ENCODE results near the gene KLHDC9. TPM values are rescaled to one million over a fixed set of nuclear protein-coding genes. Genes with fewer than 3 reads are reported as not detected.

Gene KLHDC9
- total and polyA plus RNA-seq, 9 of the 15 experiments (the other 6 are each of a cell fraction or from before 2014, with no cell fraction given): not detected

- no peak for DNase-seq (ENCODE audit: extremely low read depth in 1 of 4, low spot score in 3 of 4)
- ChIA-PET POLR2A (interaction anchor here (0.9 to 3.1 kb wide), 4 partner anchors 11 to 82 kb away, joined by 3 to 39 read pairs (median 4); partner anchors contain the start of genes NIT1, PFDN2 and USF1), CTCF (ENCODE audit: low intra/inter-chr PET ratio) (no interaction called here)
- no peak overlapping the region for H3K9ac ChIP-seq (ENCODE audit: insufficient read depth in 1 of 2, low read depth in 2 of 2, low read length in 2 of 2)
- H3K27me3 ChIP-seq (ENCODE audit: control insufficient read depth in 2 of 2, insufficient read depth in 2 of 2, low read length in 2 of 2): no peaks in the 10 kb centered on the region
- TF ChIP-seq, protein P1, sequence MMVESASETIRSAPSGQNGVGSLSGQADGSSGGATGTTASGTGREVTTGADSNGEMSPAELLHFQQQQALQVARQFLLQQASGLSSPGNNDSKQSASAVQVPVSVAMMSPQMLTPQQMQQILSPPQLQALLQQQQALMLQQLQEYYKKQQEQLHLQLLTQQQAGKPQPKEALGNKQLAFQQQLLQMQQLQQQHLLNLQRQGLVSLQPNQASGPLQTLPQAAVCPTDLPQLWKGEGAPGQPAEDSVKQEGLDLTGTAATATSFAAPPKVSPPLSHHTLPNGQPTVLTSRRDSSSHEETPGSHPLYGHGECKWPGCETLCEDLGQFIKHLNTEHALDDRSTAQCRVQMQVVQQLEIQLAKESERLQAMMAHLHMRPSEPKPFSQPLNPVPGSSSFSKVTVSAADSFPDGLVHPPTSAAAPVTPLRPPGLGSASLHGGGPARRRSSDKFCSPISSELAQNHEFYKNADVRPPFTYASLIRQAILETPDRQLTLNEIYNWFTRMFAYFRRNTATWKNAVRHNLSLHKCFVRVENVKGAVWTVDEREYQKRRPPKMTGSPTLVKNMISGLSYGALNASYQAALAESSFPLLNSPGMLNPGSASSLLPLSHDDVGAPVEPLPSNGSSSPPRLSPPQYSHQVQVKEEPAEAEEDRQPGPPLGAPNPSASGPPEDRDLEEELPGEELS (CRISPR knock-in tag; IDR thresholded peaks at IDR 0.05; ENCODE audit: borderline replicate concordance): no peak
- TF ChIP-seq ZKSCAN8 (CRISPR knock-in tag; IDR thresholded peaks at IDR 0.05) (no peak), PHB2 (IDR thresholded peaks at IDR 0.05; ENCODE audit: low read depth) (no peak), ID3 (CRISPR knock-in tag; IDR thresholded peaks at IDR 0.05) (no peak), ID3 (tag; IDR thresholded peaks at IDR 0.05) (no peak), ARNT (IDR thresholded peaks at IDR 0.05) (no peak), BRCA1 (IDR thresholded peaks at IDR 0.05) (no peak), BRCA1 (CRISPR knock-in tag; IDR thresholded peaks at IDR 0.05) (no peak), MIER1 (IDR thresholded peaks at IDR 0.05; ENCODE audit: low read depth) (no peak), MCM2 (IDR thresholded peaks at IDR 0.05; ENCODE audit: low read depth) (no peak), GATA2 (CRISPR knock-in tag; IDR thresholded peaks at IDR 0.05) (no peak), SP2 (IDR thresholded peaks at IDR 0.05; ENCODE audit: extremely low read depth, low read depth, low read length, poor library complexity, severe bottlenecking) (no peak)
- TF ChIP-seq, protein P2, sequence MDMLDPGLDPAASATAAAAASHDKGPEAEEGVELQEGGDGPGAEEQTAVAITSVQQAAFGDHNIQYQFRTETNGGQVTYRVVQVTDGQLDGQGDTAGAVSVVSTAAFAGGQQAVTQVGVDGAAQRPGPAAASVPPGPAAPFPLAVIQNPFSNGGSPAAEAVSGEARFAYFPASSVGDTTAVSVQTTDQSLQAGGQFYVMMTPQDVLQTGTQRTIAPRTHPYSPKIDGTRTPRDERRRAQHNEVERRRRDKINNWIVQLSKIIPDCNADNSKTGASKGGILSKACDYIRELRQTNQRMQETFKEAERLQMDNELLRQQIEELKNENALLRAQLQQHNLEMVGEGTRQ (CRISPR knock-in tag; IDR thresholded peaks at IDR 0.05): no peak
- TF ChIP-seq, protein P3, sequence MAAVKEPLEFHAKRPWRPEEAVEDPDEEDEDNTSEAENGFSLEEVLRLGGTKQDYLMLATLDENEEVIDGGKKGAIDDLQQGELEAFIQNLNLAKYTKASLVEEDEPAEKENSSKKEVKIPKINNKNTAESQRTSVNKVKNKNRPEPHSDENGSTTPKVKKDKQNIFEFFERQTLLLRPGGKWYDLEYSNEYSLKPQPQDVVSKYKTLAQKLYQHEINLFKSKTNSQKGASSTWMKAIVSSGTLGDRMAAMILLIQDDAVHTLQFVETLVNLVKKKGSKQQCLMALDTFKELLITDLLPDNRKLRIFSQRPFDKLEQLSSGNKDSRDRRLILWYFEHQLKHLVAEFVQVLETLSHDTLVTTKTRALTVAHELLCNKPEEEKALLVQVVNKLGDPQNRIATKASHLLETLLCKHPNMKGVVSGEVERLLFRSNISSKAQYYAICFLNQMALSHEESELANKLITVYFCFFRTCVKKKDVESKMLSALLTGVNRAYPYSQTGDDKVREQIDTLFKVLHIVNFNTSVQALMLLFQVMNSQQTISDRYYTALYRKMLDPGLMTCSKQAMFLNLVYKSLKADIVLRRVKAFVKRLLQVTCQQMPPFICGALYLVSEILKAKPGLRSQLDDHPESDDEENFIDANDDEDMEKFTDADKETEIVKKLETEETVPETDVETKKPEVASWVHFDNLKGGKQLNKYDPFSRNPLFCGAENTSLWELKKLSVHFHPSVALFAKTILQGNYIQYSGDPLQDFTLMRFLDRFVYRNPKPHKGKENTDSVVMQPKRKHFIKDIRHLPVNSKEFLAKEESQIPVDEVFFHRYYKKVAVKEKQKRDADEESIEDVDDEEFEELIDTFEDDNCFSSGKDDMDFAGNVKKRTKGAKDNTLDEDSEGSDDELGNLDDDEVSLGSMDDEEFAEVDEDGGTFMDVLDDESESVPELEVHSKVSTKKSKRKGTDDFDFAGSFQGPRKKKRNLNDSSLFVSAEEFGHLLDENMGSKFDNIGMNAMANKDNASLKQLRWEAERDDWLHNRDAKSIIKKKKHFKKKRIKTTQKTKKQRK (IDR thresholded peaks at IDR 0.05; ENCODE audit: borderline replicate concordance, low read depth, low read length): no peak
- H4K20me1 ChIP-seq (replicated peaks; ENCODE audit: control insufficient read depth, insufficient read depth, low read length): peaks cover 3% of the 10 kb centered on the region; the same call in 1 of the 2 replicates
- H3K9me1 ChIP-seq (ENCODE audit: control insufficient read depth, insufficient read depth, low read length): no peaks in the 10 kb centered on the region
- no peak overlapping the region for H3K4me2 ChIP-seq (ENCODE audit: insufficient read depth, low read length)
- ATAC-seq: no peak
- in situ Hi-C loops (cut with MboI) (no loop called here), intact Hi-C loops (cut with micrococcal nuclease) (no loop called here)
- no peak overlapping the region for H3K27ac ChIP-seq (ENCODE audit: extremely low read depth, low read depth, low read length)
- H3K9me3 ChIP-seq (replicated peaks; ENCODE audit: control insufficient read depth, insufficient read depth, low read depth, low read length): no peaks in the 10 kb centered on the region
- 81% methylated on average over 2 of the region's 2 CpGs for whole genome bisulfite sequencing (ENCODE audit: insufficient coverage, low coverage, missing lambda C conversion rate)
- peaks cover 3 to 15% of the 10 kb centered on the region in 2 experiments; a peak in 3 of 5 replicates for H3K4me1 ChIP-seq (replicated peaks in 1 of 2; ENCODE audit: control insufficient read depth in 2 of 2, insufficient read depth in 2 of 2, low read length in 2 of 2)
- H3K79me2 ChIP-seq (ENCODE audit: control insufficient read depth, insufficient read depth, low read length): peaks cover 40% of the 10 kb centered on the region
- BruUV-seq (replicated peaks): no TSS peak
- peaks cover 69% of the 10 kb centered on the region for H3K36me3 ChIP-seq (ENCODE audit: control insufficient read depth, insufficient read depth, low read length)
- no peak for FAIRE-seq
- H3K4me3 ChIP-seq: no peak overlapping the region
- H2AFZ ChIP-seq (ENCODE audit: low read depth, low read length): no peak overlapping the region
Observed at GRCh38 chr1:161127649-161128048, 29.5 kb downstream of the KLHDC9 start.

Measured in K562 (cell line).